HL-60 (cell line): Measurements from ENCODE around the gene CHRM3.

Source experiments
- DNase-seq, 2 experiments: peaks; one replicate each; pipeline ENCODE4 v3.0.0-alpha.2; 2010 to 2020; ENCODE audit warnings: low read depth in 1 of 2, low spot score in 1 of 2
- H3K27ac ChIP-seq: fragments of 250-450 bp; sonication (Bioruptor Pico); replicated peaks from 2 replicates; pipeline ENCODE4 v1.5.1; 2020; ENCODE audit warnings: mild to moderate bottlenecking, moderate library complexity
- H3K27me3 ChIP-seq: fragments of 250-450 bp; sonication (Bioruptor Pico); 2 replicates; pipeline ENCODE4 v1.5.1; 2021; ENCODE audit warnings: mild to moderate bottlenecking, moderate library complexity; ENCODE audit not compliant: insufficient read depth, poor library complexity, severe bottlenecking
- H3K4me3 ChIP-seq: replicated peaks from 2 replicates; pipeline ENCODE4 v1.5.1; 2011; ENCODE audit warnings: mild to moderate bottlenecking, control low read depth, low read length; ENCODE audit not compliant: insufficient read depth
- CTCF ChIP-seq: IDR thresholded peaks from one replicate; pipeline ENCODE4 v1.5.1; 2011; ENCODE audit warnings: low read length, control low read depth, inconsistent platforms; ENCODE audit not compliant: insufficient read depth
- GABPA ChIP-seq: IDR thresholded peaks from 2 replicates; pipeline ENCODE4 v1.6.1; 2012; ENCODE audit warnings: low read depth
- POLR2AphosphoS5 ChIP-seq: IDR thresholded peaks from 2 replicates; pipeline ENCODE4 v1.6.1; 2012; ENCODE audit warnings: low read depth
- REST ChIP-seq: IDR thresholded peaks from 2 replicates; pipeline ENCODE4 v1.6.1; 2012; ENCODE audit warnings: low read depth; ENCODE audit not compliant: insufficient replicate concordance
- SPI1 ChIP-seq: IDR thresholded peaks from 2 replicates; pipeline ENCODE4 v1.6.1; 2012; ENCODE audit warnings: low read depth, mild to moderate bottlenecking, borderline replicate concordance

The CHRM3 gene

GRCh38 chr1:239354231-239354630 is 32.1 kb upstream of the CHRM3 start:
- no peak overlapping the region for H3K4me3 ChIP-seq
- no peak overlapping the region for H3K27ac ChIP-seq
- DNase-seq = no peak
- H3K27me3 ChIP-seq = no peaks in the 10 kb centered on the region
- TF ChIP-seq GABPA = no peak
- TF ChIP-seq REST = no peak
- TF ChIP-seq POLR2AphosphoS5 = no peak
- TF ChIP-seq CTCF = no peak
- no peak for TF ChIP-seq SPI1

GRCh38 chr1:239357867-239358266 is 28.5 kb upstream of the CHRM3 start:
- Histone ChIP-seq H3K27me3 (no peaks in the 10 kb centered on the region), H3K27ac (no peak overlapping the region), H3K4me3 (no peak overlapping the region)
- TF ChIP-seq SPI1 (no peak), CTCF (no peak), REST (no peak), POLR2AphosphoS5 (no peak), GABPA (no peak)
- DNase-seq = no peak

- Histone ChIP-seq H3K4me3 (no peak overlapping the region), H3K27me3 (no peaks in the 10 kb centered on the region), H3K27ac (no peak overlapping the region)
- TF ChIP-seq CTCF = no peak
- TF ChIP-seq GABPA = no peak
- TF ChIP-seq REST = no peak
- TF ChIP-seq POLR2AphosphoS5 = no peak
- TF ChIP-seq SPI1 = no peak
- no peak for DNase-seq
Observed at GRCh38 chr1:239361403-239361802, 25.0 kb upstream of the CHRM3 start.
